NCI-H748 (cell line): ENCODE data around the gene TMEM63C.
"Not testable (repeated sequence)": the region's sequence is repeated elsewhere in the genome, so short reads cannot be mapped to it uniquely, and the experiment has no call there.

Experiments used
- DNase-seq: peaks from one replicate; lab custom pipeline; 2025; ENCODE audit not compliant: unreplicated experiment; lab: John Stamatoyannopoulos, UW

TMEM63C gene

GRCh38 chr14:77153802-77154201 is 27.8 kb upstream of the TMEM63C start:
- DNase-seq = no peak

DNA sequence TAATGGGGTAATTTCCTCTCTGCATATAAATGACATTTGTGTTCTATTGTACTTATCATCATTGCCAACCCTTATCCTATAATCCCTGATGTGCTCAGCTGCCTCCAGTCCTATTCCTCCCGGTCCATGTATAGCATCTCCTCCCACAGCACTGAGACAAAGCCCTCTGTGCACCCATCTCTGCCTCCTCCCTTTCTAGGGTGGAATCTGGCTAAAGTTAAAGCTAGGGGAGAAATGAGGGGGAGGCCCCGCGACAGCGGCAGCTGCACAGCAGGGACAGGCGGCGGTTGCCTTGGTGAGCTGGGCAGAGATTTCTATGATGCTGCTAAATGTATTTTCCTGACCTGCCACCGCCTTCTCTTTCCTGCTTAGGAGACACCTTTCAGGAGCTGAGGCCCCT is 27.2 kb upstream of the TMEM63C start:
- DNase-seq = peak; percentile 56

GRCh38 chr14:77155083-77155482 is 26.5 kb upstream of the TMEM63C start:
- DNase-seq = no peak

GRCh38 chr14:77157740-77158139 is 23.9 kb upstream of the TMEM63C start:
- no peak for DNase-seq

DNA sequence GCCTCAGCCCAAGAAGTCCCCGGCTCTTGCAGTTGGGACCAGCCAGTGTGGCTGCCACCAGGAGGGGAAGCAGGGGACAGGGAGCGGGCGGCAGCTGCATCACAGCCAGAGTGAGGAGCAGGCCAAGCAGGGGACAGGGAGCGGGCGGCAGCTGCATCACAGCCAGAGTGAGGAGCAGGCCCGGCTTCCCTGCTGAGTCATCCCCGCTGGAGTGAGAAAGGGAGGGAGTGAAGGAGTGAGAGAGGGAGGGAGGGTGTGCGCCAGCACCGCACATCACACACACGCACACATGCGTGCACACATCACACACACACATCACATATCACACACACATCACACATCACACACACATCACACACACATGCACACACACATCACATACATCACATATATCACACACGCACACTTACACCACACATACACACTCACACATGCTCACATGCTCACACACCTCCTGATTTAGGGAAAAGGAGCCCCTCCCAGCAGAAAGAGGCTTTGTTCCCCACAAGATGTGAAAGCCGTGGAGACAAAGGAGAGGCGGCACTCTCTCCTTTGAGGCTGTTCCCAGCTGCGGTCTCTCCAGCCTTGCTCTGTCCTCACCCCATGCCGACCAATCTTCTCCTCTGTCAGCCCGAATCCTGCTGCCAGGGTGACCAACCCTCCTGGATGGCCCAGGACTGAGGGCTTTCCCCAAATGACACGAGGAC is 23.3 kb upstream of the TMEM63C start:
- no peak for DNase-seq

- no peak for DNase-seq
Observed at GRCh38 chr14:77158882-77159255, 22.7 kb upstream of the TMEM63C start.

GRCh38 chr14:77161011-77161410 is 20.6 kb upstream of the TMEM63C start:
- DNase-seq = no peak

DNA sequence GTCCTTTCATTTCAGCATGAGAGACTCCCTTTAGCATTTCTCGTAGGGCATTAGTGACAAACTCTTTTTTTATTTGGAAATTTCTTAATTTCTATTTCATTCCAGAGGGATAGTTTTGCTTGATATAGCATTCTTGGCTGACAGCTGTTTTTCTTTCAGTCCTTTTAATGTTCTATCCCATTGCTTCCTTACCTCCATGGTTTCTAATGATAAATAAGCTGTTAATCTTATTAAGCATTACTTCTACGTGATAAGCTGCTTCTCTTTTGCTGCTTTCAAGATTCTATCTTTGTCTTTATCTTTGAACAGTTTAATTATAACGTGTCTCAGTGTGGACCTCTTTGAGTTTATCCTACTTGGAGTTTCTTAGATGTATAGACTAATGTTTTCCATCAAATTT is 11.6 kb upstream of the TMEM63C start:
- DNase-seq = no peak

DNA sequence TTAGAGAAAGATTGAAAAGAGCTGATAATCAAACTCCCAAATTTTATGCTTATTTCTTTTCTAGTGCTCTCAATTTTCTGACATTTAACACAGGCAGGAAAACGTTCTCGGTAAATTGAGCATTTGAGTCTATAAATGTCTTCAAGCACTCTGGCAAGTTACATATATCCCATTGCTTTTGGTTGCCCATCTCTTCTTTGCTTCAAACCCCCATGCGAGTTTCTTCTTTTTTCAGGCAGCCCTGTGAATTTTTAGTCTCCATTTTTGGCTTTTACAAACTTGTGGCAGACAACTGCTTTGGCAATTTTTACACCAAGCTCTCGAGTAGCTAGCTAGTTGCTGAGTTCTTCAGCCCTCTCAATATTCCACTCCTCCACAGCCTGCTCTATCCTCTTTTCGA is 8.7 kb upstream of the TMEM63C start:
- no peak for DNase-seq

DNA sequence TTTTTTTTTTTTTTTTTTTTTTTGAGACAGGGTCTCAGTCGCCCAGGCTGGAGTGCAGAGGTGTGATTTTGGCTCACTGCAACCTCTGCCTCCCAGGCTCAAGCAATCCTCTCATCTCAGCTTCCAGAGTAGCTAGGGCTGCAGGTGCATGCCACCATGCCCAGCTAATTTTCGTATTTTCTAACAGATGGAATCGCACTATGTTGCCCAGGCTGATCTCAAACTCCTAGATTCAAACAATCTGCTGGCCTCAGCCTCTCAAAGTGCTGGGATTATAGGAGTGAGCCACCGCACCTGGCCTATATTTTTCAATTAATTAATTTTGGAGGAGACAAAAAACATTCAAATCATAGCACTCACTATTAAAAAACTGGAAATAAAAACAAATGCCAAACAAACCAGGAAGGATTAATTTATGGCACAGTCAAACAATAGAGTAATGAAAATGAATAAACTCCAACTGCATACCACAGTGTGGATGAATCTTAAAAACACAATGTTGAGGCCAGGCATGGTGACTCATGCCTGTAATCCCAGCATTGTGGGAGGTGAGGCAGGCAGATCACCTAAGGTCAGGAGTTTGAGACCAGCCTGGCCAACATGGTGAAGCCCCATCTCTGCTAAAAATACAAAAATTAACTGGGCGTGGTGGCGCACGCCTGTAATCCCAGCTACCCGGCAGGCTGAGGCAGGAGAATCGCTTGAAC is 7.5 kb upstream of the TMEM63C start:
- DNase-seq = not testable (repeated sequence)

DNA sequence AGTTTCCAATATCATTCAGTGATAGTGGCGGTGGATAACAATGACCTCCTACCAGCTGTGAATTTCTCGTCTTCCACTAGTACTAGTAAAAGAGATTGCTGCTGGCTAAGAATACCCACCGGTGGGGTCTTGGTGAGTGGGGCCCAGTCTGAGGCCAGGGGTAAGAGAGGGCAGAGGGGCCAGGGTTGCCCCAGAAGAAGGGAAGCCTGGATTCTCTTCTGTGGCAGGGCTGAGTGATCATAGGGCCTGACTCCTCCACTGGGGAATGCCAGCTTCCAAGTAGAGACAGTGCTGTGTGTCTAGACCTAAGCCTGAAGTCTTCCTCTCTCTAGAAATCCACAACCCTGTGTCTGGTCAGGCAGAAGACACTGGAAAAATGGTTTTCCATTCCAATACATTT is 5.8 kb upstream of the TMEM63C start:
- no peak for DNase-seq

DNA sequence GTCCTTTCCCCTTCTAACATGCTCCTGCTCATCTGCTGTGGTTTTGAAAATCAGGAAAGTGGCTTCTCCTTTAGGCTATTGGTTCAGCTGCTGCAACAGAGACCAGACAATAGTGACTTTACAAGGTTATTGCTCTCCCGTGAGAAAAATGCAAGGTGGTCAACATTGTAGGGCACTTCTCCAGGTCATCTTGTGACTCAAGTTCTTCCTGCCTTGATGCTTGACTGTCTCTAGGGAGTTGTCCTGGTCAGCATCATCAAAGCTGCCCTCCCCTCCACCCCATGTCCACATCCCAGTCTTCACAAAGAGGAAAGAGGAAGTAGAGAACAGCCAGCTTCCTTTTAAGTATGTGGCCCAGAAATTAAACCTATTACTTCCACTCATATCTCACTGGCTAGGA is 3.9 kb upstream of the TMEM63C start:
- DNase-seq = no peak

GRCh38 chr14:77178656-77179055 is 2.9 kb upstream of the TMEM63C start:
- DNase-seq = no peak

- no peak for DNase-seq
Observed at GRCh38 chr14:77180726-77181602, 634 bp upstream of the TMEM63C start.

DNA sequence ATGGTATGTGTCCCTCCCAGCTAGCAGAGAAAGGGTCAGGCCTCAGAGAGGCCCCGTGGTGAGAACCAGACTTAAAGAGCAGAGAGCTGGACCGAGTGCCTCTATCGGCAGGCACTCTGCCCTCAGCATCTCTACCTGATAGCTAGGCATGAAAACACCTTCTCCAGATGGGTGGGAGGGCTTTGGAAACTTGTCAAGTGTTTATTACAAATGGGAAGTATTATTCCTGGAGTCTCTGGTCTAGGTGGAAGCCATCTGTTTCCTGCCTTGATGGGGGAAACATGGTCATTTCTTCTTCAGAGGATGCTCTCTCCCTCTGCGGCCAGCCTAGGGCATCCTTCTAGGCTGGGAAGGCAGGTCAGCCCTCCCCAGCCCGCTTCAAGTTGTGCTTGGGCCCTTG is 2.3 kb downstream of the TMEM63C start:
- no peak for DNase-seq

DNA sequence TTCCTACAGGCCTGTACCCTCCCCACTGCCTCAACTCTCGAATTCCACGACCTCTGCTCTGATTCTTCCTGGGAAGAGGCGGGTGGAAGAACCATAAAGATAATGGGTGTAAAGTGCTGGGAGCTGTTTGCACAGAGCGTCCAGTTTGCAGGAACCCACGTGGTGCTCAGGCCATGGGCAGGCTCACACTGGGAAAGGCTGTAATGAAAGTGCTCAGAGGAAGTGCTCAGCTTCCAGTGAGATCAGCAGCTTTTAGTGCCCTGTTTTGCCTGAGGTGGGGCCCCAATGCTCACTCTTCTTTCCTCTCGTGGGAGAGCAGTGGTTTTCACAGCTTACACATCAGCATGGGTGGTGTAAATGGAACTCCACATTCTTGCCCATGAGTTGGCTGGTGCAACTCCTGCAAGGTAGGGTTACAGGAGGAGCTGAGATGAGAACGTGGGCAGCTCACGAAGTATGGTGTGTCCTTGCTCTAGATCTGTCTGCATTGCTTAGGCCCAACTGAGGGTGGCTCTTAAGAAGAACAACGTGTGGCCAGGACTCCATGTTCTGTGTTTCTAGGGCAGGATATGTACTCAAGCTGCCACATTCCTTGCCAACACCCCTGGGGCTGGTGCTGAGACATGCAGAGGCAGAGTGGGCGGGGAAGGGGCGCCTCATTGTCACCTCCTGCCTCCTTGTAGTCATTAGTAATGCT is 2.9 kb downstream of the TMEM63C start:
- DNase-seq = peak; percentile 10

DNA sequence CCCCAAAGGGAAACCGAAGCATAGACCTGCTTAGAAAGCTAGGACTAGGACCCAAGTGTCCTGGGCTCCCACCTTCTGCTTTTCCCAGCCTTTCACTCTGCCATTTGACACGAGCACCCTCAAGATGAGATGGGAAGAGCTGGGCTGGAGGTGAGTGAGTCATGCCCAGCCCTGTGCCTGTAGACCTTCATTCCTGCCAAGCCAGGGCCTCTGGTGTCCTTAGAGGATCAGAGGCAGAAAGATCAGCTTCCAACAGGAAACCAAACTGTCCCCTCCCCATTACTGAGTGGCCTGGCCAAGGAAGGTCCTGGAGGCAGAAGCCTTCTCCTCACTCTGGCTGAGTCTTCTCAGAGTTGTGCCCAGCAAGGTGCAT is 3.5 kb downstream of the TMEM63C start:
- DNase-seq = no peak

DNA sequence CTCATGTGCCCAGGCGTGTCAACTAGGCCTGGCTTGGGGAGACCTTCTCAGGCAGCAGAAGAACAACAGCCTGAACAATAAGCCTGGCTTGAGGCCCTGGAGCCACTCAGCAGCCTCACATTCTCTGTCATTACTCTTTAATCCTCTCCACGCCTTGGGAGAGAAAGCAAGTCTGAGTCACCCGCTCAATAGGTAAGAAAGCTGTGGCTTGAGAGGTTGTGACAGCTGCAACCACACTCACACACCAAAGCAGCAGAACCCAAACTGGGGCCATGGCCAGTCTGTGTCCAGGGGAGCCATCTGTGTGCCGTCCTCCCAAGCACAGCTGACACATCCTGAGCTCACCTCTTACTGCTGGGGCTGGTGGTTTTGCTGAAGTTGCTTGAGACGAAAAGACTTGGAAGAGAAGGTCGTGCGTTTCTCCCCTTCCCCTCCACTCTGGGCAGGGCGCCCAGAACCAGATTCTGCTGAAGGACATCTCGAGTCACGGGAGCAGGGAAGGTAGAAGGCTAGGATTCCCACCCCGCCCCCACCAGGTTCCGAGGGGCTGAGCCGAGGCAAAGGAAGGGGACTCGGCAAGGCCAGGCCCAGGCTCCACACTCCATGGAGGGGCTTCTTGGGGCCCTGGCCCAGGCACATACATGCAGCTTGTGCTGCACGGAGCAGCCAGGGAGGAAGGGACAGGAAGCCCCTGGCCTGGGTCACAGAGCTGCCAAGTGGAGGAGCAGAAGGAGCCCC is 5.5 kb downstream of the TMEM63C start:
- no peak for DNase-seq

- no peak for DNase-seq
Observed at GRCh38 chr14:77187649-77188012, 6.0 kb downstream of the TMEM63C start.

DNA sequence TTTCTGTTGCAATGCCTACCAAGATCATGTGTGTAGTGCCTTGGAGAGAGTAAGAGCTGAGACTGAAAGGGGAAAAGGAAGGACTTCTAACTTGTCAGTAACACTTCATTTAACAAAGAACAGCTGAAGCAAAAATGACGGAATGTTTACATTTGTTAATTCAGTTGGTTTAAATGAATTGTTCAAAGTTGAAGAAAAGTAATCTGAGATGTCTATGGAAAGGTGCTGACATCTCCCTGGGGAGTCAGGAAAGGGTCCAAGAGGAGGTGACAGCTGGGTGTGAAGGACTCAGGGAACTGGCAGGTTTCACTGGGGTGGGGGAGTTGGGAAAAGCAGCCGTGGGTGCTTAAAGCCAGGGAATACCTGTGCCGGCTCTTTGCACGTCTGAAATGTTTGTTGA is 7.9 kb downstream of the TMEM63C start:
- DNase-seq = no peak

DNA sequence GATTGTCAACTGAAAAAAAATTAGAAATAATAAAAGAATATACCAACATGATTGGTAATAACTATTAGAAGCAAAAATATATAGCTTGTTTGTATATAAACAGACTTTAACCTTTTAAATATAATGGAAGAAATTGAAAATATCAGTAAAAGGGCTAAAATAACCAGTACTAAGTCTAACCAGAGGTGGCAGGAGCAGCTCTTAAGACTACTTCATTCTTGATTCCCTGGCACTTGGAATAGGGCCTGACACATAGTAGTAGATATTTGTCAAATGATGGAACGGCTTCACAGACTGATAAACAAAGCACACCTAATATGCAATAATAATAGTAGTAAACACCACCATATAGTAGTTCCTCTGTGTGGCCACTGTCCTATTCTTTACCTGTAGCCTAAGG is 9.4 kb downstream of the TMEM63C start:
- DNase-seq = no peak
